Measurements from ENCODE around the gene SIN3B.

SIN3B gene

GRCh38 chr19:16886305-16886880 lies 57.2 kb downstream of the SIN3B start:
- DNase-seq (ENCODE audit: insufficient read length): no peak
- FAIRE-seq: no peak
- no peak for TF ChIP-seq POLR2AphosphoS5 (IDR thresholded peaks at IDR 0.05; ENCODE audit: low read depth, low read length)
- TF ChIP-seq POLR2A (IDR thresholded peaks at IDR 0.05; ENCODE audit: low read depth, low read length): no peak
- no peak for TF ChIP-seq TAF1 (IDR thresholded peaks at IDR 0.05; ENCODE audit: borderline replicate concordance, low read depth, low read length)

GRCh38 chr19:16887353-16888265 lies 58.4 kb downstream of the SIN3B start:
- TF ChIP-seq POLR2A (IDR thresholded peaks at IDR 0.05; ENCODE audit: low read depth, low read length) (no peak), TAF1 (IDR thresholded peaks at IDR 0.05; ENCODE audit: borderline replicate concordance, low read depth, low read length) (no peak), POLR2AphosphoS5 (IDR thresholded peaks at IDR 0.05; ENCODE audit: low read depth, low read length) (no peak)
- FAIRE-seq (no peak), DNase-seq (ENCODE audit: insufficient read length) (no peak)

DNA sequence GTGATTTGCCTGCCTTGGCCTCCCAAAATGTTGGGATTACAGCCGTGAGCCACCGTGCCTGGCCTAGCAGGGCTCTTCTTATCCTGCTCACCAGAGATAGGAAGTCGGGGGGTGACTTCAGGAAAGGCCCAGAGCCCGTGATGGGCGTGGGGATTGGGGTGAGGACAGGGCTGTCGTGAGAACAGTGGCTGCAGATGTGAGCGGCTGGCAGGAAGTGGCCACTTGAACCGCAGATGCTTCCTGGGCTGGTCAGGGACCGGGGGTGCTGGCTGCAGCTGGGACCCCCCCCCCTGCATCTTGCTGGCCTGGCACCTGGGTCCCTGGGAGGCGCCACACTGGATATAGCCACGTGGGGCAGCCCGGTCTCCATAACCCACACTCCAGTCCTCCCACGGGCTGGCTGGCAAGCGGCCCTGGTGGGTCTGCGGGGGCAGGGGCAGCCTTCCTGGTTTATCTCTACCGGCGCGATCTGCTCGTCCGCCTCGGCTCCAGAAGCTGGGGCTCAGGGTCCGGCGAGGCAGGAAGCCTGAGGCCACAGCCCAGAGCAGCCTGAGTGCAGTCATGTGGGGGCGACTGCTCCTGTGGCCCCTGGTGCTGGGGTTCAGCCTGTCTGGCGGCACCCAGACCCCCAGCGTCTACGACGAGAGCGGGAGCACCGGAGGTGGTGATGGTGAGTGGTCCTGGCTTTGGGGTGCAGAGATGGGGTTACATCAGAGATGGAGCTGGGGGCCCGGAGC lies 59.6 kb downstream of the SIN3B start, which contains the start of gene F2RL3:
Gene F2RL3, plus strand, starts transcription at position 371 of the 737 bp plus-strand sequence. Its CDS starts 191 bp downstream, at position 562.
- DNase-seq (ENCODE audit: insufficient read length) (peak; percentile 62), FAIRE-seq (peak; percentile 54)
- no peak for TF ChIP-seq TAF1 (IDR thresholded peaks at IDR 0.05; ENCODE audit: borderline replicate concordance, low read depth, low read length)
- TF ChIP-seq POLR2A (IDR thresholded peaks at IDR 0.05; ENCODE audit: low read depth, low read length): 0 out of 2 replicates have a peak, but pooled peaks have one; percentile 16

DNA sequence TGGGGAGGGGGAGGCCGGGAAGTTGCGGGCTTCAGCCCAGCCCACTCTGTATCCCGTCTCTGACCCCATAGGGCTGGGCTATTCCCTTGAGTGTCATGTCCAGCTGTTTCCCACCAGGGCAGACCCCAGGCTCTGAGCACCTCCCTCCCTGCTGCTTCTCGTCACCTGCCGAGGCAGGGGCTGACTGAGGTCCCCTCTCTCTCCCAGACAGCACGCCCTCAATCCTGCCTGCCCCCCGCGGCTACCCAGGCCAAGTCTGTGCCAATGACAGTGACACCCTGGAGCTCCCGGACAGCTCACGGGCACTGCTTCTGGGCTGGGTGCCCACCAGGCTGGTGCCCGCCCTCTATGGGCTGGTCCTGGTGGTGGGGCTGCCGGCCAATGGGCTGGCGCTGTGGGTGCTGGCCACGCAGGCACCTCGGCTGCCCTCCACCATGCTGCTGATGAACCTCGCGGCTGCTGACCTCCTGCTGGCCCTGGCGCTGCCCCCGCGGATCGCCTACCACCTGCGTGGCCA lies 60.2 kb downstream of the SIN3B start:
- DNase-seq (ENCODE audit: insufficient read length) (no peak), FAIRE-seq (no peak)
- TF ChIP-seq POLR2A (IDR thresholded peaks at IDR 0.05; ENCODE audit: low read depth, low read length) (no peak), POLR2AphosphoS5 (IDR thresholded peaks at IDR 0.05; ENCODE audit: low read depth, low read length) (no peak), TAF1 (IDR thresholded peaks at IDR 0.05; ENCODE audit: borderline replicate concordance, low read depth, low read length) (no peak)

DNA sequence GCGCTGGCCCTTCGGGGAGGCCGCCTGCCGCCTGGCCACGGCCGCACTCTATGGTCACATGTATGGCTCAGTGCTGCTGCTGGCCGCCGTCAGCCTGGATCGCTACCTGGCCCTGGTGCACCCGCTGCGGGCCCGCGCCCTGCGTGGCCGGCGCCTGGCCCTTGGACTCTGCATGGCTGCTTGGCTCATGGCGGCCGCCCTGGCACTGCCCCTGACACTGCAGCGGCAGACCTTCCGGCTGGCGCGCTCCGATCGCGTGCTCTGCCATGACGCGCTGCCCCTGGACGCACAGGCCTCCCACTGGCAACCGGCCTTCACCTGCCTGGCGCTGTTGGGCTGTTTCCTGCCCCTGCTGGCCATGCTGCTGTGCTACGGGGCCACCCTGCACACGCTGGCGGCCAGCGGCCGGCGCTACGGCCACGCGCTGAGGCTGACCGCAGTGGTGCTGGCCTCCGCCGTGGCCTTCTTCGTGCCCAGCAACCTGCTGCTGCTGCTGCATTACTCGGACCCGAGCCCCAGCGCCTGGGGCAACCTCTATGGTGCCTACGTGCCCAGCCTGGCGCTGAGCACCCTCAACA lies 60.8 kb downstream of the SIN3B start:
- no peak for TF ChIP-seq TAF1 (IDR thresholded peaks at IDR 0.05; ENCODE audit: borderline replicate concordance, low read depth, low read length)
- TF ChIP-seq POLR2A (IDR thresholded peaks at IDR 0.05; ENCODE audit: low read depth, low read length): no peak
- TF ChIP-seq POLR2AphosphoS5 (IDR thresholded peaks at IDR 0.05; ENCODE audit: low read depth, low read length): no peak
- DNase-seq (ENCODE audit: insufficient read length) (no peak), FAIRE-seq (no peak)

GRCh38 chr19:16890461-16891184 lies 61.4 kb downstream of the SIN3B start:
- DNase-seq (ENCODE audit: insufficient read length): no peak
- no peak for FAIRE-seq
- TF ChIP-seq TAF1 (IDR thresholded peaks at IDR 0.05; ENCODE audit: borderline replicate concordance, low read depth, low read length): no peak
- no peak for TF ChIP-seq POLR2A (IDR thresholded peaks at IDR 0.05; ENCODE audit: low read depth, low read length)
- TF ChIP-seq POLR2AphosphoS5 (IDR thresholded peaks at IDR 0.05; ENCODE audit: low read depth, low read length): no peak

GRCh38 chr19:16891696-16892382 lies 62.6 kb downstream of the SIN3B start:
- DNase-seq (ENCODE audit: insufficient read length) (no peak), FAIRE-seq (no peak)
- TF ChIP-seq TAF1 (IDR thresholded peaks at IDR 0.05; ENCODE audit: borderline replicate concordance, low read depth, low read length): no peak
- TF ChIP-seq POLR2AphosphoS5 (IDR thresholded peaks at IDR 0.05; ENCODE audit: low read depth, low read length): no peak
- TF ChIP-seq POLR2A (IDR thresholded peaks at IDR 0.05; ENCODE audit: low read depth, low read length): no peak

DNA sequence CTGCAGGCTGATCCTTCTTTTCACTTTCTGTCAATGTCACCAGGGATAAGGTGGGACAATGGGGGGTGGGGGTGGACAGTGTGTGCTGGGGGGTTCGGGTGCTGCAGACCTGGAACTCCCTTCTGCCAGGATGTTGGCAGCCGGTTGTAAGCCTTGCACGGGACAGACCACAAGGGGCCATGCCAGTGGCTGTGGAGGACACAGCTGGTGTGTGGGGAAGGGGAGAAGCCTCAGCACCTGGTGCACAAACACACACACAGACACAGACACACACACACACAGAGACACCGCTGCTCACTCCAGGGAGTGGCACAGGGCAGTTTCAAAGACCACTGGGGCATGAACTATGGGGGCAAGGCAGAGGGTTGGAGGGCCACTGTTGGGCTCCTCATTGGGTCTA lies 63.2 kb downstream of the SIN3B start:
- TF ChIP-seq POLR2A (IDR thresholded peaks at IDR 0.05; ENCODE audit: low read depth, low read length): no peak
- no peak for TF ChIP-seq TAF1 (IDR thresholded peaks at IDR 0.05; ENCODE audit: borderline replicate concordance, low read depth, low read length)
- no peak for TF ChIP-seq POLR2AphosphoS5 (IDR thresholded peaks at IDR 0.05; ENCODE audit: low read depth, low read length)
- FAIRE-seq: no peak

GRCh38 chr19:16892868-16893685 lies 63.9 kb downstream of the SIN3B start:
- FAIRE-seq: peak; percentile 63
- no peak for DNase-seq (ENCODE audit: insufficient read length)
- TF ChIP-seq POLR2A (IDR thresholded peaks at IDR 0.05; ENCODE audit: low read depth, low read length) (no peak), POLR2AphosphoS5 (IDR thresholded peaks at IDR 0.05; ENCODE audit: low read depth, low read length) (no peak), TAF1 (IDR thresholded peaks at IDR 0.05; ENCODE audit: borderline replicate concordance, low read depth, low read length) (no peak)

More for the DNA sequence above, 63.2 kb downstream of the SIN3B start:
- no peak for DNase-seq (ENCODE audit: insufficient read length)
